HG03558 (cell line): ENCODE data around the gene FAM78A.
"Not testable (repeated sequence)": the region's sequence is repeated elsewhere in the genome, so short reads cannot be mapped to it uniquely, and the experiment has no call there.

ENCODE experiments used
- ATAC-seq: cut with Tn5 transposase; IDR thresholded peaks from one replicate; pipeline ENCODE4 v1.9.1; 2021; ENCODE audit warnings: moderate number of reproducible peaks; ENCODE audit not compliant: unreplicated experiment; ENCODE audit errors: extremely low read depth

FAM78A gene

GRCh38 chr9:131282688-131283422, 6.5 kb upstream of the FAM78A start:
- no peak for ATAC-seq

- ATAC-seq: no peak
These were observed 5.9 kb upstream of the FAM78A start for GRCh38 chr9:131282175-131282574.

- no peak for ATAC-seq
These were observed 5.0 kb upstream of the FAM78A start for GRCh38 chr9:131281119-131281965.

- no peak for ATAC-seq
These were observed 4.3 kb upstream of the FAM78A start for GRCh38 chr9:131280660-131281059.

- ATAC-seq: no peak
These were observed 3.7 kb upstream of the FAM78A start for GRCh38 chr9:131279863-131280570.

GRCh38 chr9:131279196-131279862, 3.0 kb upstream of the FAM78A start:
- ATAC-seq: no peak

GRCh38 chr9:131278702-131279111, 2.4 kb upstream of the FAM78A start:
- no peak for ATAC-seq

GRCh38 chr9:131277910-131278701, 1.8 kb upstream of the FAM78A start:
- ATAC-seq: no peak

- ATAC-seq: no peak
These were observed 1.1 kb upstream of the FAM78A start for GRCh38 chr9:131277287-131277909.

- ATAC-seq: no peak
These were observed 579 bp upstream of the FAM78A start for GRCh38 chr9:131276891-131277286.

GRCh38 chr9:131275332-131276093, 797 bp downstream of the FAM78A start:
- no peak for ATAC-seq

GRCh38 chr9:131274674-131275331, 1.5 kb downstream of the FAM78A start:
- no peak for ATAC-seq

- ATAC-seq: no peak
These were observed 2.2 kb downstream of the FAM78A start for GRCh38 chr9:131273856-131274673.

GRCh38 chr9:131273146-131273855, 3.0 kb downstream of the FAM78A start:
- ATAC-seq: no peak

GRCh38 chr9:131272212-131272611, 4.1 kb downstream of the FAM78A start:
- ATAC-seq: no peak

GRCh38 chr9:131271506-131271931, 4.8 kb downstream of the FAM78A start:
- ATAC-seq: no peak

- ATAC-seq: not testable (repeated sequence)
These were observed 5.4 kb downstream of the FAM78A start for GRCh38 chr9:131271016-131271273.
